M059J (cell line): ENCODE data around the gene DUSP9. TPM values are rescaled to one million over a fixed set of nuclear protein-coding genes. Genes with fewer than 3 reads are reported as not detected.

Source experiments
- DNase-seq: peaks from one replicate; pipeline ENCODE4 v3.0.0-alpha.2; 2012; ENCODE audit warnings: low read depth
- total RNA-seq: library from RNA; depleted of rRNA; stranded (reverse); fragments of >200 nt; shearing (Covaris generic); gene quantifications from 2 replicates; pipeline ENCODE4 v1.2.3, GENCODE V29; 2014

DUSP9 gene
- total RNA-seq, 1 experiment from 2014 or later: 1.1 TPM

DNA sequence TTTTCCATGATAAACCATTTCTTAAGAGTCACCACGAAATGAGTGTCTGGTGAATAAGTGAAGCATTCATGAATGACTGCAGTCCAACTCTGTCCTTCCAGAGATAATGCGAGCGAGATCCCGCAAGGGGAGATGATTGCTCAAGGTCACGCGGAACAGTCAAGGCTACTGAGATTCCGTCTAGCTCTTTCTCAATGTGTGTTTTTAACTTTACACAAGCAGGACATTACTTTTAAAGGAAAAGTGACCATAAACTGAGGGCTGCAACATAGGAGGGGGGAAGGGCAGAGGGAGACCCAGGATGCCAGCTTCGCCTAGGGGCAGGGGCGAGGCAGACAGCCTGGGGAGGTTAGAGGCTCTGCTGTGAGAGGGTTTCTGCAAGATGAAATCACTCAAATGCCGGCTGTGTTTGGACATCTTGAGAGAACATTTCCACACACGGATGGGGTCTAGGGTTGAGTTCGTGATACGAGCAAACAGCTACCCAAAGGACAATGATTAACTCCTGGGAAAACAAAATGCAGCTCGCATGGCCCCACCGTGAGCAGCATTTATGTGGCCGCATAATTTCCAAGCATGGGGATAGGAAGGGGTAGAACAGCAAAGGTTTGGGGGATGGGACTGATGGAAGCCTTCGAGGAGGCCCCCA is 24.2 kb upstream of the DUSP9 start:
- DNase-seq: no peak

DNA sequence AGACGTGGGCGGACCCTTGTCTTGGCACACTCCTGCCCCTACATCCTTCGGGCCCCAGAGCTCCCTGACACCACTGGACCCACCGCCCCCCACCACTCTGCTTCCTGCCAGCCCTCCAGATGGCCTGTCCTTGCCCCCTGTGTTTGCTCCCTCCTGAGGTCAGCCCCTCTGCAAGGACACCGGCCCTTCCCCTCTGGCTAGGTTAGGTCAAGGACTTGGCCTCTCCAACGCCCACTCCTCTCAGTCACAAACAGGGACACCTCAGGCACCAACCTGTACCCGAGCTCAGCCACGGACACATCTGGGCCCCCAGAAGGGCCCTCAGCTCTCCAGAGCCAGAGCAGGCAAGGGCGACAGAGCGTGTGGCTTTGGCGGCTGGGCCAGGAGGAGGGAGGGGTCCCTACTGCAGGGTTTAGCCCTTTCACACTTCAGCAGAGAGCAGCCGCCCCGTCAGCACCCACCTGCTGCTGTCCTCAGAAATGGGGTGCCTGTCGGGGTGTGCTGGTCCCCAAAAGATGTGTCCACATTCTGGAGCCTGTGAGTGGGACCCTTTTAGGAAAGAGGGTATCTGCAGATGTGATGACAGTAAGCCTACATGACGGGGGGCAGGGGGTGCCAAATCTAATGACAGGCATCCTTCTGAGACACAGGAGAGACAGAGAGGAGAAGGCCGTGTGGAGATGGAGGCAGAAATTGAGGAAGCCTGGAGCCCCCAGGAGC is 23.5 kb upstream of the DUSP9 start:
- DNase-seq: no peak

DNA sequence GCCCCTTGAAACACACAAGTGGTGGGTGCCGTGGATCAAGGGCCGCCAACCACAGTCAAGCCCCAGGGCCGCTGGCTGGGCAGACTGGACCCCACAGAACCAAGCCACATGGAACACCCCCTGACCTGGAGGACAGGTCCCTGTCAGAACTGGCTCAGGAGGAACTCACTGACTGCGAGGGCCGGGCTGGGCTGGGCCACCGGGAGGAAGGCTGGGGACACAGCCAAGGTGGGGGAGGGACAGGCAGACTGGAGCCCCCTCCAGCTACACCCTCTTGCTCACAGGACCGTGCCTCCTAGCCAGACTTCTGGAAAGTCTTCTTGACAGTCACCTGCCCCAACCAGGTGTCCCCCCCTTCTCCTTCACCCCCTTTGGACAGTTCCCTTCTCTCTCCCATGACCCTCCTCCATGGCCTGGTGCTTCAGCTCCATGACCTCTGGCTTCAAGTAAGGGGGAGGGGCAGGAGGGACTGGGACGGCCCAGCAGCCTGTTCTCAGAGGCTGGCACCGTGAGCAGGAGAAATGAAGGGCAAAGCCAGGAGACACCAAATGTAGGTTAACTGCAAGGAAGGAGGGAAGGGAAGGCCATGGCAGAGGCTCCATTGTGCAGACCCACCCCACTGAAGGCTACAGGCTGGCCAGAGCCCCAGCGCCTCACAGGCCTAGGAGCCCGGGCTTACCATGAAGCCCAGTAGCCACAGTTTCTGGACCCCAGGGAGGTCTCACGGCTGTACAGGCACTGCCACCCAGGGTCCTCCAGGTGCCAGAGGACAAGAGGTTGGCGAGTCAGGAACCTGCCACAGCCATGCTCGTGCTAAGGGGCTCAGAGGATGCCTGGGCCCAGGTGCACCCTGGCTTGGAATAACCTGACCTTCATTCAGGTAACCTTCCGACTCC is 22.6 kb upstream of the DUSP9 start:
- DNase-seq: no peak

DNA sequence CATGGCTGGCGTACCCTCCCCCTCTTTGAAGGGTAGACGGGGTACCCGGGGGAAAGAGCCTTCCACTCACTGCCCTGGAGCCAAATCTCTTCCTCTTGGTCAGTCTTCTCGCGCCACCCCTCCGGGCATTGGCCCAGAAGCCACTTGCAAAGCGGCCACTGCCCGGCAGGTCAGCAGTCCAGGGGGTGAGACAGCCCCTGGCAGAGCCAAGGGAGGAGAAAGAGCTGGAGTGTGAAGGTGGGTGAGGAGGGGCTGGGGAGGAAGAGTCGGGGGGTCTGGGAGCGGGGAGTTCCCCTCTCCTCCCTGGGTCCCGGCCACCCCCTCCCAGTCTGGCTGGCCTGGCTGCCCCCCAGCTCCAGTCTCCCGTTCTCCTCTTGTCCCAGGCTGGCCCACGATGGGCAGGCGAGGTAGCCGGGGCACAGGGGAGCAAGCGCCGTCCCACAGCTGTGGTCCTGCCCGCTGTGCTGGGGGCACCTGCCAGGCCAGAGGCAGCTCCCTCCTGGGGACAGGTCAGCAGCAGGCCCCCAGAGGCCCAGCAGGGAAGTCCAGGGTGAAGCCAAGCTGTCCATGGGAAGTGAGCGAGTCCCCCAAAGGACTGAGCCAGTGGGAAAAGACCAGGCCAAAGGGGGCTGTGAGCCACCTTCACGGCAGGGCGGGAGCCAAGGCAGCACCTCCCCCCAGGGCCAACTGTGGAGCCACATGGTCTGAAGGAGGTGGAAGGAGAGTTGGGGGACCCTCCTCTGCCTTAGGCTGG is 21.6 kb upstream of the DUSP9 start:
- DNase-seq: no peak

DNA sequence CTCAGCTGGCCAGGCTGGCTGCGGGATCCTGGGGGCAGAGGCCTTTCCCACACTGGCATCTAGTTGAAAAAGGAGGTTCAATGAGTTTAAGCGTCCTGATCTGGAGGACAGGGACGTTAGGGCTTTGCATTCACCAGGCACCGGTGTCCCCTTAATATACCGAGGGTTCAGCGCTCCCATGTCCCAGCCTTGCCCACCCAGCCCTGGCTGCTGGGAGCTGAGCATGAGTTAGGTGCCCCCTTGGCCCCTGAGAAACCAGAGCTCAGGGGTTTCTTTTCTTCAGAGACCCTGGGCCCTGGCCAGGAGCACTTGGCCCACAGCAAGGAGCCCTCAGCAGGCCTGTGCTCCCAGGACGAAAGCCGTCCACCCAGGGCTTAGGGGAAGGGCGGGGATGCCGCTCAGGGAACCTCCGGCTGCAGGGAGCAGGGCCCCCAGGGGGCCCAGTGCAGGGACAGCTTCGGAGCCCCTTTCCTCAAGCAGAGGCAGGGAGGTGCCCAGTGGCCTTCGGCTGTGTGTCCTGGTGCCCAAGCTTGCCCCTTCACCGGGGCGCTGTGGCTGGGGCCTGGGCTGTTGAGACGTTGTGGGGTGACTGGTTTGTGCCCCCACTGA is 20.9 kb upstream of the DUSP9 start:
- no peak for DNase-seq

DNA sequence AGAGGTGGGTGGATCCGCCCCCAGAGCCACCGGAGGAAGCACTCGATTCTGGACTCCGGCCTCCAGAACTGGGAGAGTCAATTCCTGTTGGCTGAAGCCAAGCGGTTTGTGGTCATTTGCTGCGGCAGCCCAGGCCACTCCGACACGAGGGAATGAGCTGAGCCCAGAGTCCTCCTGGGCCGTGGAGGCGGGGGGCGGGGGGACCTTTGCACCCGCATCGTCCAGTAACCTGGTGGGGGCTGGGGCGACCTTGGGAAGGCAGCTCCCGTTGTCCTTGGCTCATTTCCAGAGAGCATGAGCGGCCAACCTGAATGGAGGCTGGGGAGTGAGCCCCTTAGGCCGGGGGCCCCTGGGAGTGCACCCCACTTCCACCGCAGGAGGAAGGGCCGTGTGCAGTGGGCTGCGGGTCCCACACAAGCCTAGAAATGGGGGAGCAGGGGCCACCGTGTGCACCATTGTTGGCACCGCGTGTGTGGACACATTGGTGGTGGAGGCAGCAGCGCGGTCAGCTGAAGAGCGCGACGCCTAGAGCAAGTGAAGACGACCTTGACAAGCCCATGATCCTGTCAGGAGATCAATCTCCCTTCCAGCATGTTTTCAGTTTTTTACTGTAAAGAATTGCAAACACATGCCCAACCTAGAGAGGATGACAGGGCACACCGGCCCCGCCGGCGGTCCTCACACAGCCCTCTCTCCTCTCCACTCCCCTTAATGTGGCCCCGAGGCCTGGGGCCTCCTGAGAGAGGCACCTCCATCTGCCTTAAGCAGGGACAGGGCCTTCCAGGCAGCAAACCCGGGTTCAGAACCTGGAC is 19.9 kb upstream of the DUSP9 start:
- DNase-seq: no peak

DNA sequence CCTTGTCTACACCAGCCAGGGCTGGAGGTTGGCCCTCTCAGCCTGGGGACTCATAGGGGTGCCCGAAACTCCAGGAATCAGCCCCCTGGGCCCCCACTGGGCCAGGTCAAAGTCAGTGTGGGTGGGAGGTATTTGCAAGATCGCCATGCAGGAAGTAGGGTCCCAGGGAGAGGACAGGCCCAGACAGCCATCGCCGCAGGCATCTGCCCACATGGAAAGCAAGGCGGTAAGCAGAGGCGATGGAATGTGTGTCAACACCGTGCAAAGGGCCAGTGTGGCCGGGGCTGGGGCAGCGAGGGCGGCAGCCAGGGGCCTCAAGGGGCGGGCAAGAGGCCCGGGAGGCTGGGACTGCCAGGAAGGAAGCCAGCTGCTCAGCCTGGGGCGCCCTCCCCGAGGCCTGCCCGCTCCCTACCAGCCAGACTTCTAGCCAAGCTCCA is 19.3 kb upstream of the DUSP9 start:
- peak; percentile 21 for DNase-seq

DNA sequence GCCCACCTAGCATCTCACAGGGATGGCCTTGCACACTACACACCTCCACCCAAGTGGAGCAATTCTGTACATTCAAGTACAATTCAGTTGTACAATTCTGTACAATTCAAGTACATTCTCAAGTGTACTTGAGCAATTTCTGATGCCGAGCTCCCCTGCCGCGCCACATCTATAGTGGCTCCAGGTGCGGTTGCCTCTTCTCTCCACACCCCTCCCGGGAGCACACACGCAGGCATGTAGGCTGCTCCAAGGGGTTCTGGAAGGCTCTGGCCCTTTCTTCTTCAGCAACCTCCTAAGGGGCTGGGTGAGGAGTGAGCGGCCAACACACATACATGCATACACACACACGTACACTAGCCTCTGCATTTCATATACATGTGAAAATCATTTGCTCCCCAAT is 18.9 kb upstream of the DUSP9 start:
- DNase-seq: no peak

DNA sequence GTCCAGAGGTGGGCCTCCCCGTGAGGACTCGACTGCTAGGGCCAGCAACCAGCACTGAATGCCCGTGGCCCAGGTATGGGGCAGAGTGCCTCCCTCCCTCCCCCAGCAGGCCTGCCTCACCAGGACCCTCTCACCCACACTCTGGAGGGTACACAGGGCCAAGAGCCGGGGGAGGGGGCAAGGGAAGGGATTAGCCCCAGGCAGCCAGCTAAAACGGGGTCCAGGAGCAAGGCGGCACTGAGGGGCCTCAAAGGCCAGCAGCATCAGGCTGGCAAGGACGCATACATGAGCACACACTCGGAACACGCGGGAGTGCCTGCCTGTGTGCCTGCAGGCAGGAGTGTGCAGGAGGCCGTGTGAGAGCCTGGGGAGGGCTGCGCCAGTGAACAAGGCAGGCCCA is 18.3 kb upstream of the DUSP9 start:
- no peak for DNase-seq

DNA sequence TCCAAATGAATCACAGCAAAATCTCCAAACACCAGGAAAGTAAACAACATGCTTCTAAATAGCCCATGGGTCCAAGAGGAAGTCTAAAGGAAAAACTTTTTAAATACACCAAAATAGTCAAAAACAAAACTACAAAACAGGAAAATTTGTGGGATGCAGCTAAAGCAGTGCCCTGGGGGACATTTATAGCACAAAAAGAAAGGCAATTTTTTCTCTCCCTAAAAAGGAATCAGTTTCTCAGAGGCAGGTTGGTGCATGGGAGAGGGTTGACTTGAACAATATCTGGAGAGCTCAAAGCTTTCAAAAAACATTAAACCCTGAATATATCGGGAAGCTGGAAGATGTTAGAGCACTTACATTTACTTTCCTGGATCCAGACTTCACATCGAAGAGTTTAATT is 15.7 kb upstream of the DUSP9 start:
- DNase-seq: no peak

DNA sequence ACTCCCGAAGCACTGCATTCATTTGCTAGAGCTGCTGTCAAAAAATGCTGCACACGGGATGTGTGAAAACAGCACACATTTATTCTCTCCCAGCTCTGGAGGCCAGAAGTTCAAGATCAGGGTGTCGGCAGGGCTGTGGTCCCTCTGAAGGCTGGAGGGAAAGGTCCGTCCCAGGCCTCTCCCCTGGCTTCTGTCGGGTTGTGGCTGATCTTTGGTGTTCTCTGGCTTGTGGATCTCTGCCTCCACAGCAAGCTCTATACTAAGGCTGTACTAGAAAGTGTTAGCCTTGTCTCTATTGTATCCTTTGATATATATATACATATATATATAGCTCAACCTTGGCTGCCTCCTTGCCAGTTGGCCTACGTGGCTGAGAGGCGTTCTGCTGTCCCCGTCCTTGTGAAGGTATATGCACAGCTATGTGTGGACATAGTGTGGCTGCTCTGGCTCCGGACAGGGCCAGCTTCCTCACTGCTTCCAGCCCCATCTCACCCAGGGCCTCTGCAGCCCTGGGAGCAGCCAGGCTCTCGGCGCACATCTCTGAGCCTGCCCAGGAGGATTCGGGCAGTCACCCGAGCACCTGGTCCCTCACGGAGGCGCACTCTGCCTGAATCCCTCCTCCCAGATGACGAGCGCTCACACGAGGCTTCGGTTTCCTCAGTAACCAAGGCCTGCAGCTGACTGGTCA is 15.0 kb upstream of the DUSP9 start:
- no peak for DNase-seq

DNA sequence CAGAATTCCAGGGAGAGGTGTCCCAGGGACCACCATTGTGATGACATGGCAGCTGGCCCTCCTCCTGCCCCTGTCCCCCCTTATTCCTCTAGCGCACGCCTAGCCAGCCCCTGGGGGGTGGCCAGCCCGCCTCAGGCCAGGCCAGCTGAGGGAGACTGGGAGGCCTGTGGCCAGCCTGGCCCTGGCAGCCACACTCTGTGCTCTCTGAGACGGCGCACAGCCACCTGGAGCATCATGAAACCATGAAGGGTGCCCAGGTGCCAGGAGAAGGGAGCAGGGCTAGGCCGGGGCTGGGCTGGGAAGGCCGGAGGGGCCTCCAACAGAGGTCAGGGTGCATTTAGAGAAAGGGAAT is 14.4 kb upstream of the DUSP9 start:
- no peak for DNase-seq

DNA sequence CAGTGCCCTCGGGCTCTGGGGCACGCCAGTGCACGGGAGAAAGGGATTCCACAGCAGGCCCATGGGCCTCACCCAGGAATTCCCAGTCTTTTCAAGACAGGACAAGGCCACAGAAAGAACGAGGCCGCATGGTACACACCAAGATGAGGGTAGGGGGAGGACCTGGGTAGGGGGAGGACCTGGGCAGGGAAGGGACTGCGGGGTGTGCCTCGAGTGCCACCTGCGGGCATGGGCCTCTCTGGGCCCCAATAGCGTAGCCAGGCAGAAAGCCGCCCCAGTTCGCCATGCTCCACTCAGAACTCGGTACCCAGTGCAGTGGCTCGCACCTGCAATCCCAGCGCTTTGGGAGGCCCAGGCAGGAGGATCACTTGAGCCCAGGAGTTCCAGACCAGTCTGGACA is 14.0 kb upstream of the DUSP9 start:
- no peak for DNase-seq

DNA sequence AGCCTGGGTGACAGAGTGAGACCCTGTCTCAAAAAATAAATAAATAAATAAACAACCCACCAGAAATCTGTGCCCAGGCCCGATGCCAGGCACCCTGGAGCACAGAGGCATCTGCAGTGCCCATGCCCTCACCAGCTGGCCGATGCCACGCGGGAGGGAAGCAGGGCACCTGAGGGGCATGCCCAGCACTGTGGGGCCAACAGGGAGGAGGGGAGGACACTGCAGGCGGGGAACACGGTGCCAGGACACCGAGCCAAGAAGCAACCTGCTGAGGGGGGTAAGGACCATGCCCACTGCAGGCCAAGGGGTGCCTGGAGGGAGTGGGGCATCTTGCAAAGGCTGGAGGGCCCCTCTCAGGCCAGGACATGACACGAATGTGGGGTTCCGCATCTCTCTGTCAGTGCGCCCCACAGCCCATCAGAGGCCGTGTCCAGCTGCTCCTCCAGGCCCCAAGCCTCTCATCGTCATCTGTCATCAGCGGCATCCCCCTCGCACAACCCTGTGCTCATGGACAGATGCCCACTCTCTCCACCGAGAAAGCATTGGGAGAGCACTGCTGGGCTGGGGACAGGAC is 13.3 kb upstream of the DUSP9 start:
- DNase-seq: no peak

DNA sequence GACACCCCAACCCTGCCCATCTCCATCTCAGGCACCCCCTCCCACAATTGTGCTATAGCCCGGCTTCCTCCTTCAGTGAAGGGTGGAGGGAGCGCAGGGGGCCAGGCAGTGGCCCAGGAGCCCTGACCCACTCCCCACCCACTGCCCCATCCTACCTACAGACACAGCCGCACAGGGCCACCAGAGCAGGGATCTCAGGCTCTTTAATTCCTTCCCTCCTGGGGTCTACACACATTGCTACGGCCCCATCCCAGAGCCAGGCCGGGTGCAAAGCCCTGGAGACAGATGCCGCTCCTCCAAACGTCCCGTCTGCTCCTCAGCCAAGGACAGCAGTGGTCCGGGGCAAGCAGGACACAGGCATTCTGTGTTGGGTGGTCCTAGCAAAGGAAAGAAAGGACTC is 12.8 kb upstream of the DUSP9 start:
- no peak for DNase-seq

DNA sequence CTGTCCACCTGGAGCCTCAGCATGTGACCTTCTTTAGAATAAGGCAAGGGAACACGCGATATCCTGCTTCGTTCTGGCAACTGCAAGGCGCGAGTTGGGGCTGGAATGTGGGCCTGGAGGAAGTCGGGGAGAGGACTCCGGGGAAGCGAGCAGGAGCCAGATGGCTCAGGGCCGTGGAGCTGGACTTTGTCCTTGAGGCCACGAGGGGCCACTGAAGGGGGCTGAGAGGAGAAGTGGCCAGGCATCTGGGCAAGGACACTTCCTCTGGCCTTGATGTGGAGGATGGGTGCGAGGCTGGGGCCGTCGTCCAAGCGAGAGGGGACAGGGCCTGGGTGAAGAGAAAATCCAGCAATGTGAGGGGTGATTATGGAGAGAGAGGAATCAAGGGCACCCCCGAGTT is 12.2 kb upstream of the DUSP9 start:
- no peak for DNase-seq

DNA sequence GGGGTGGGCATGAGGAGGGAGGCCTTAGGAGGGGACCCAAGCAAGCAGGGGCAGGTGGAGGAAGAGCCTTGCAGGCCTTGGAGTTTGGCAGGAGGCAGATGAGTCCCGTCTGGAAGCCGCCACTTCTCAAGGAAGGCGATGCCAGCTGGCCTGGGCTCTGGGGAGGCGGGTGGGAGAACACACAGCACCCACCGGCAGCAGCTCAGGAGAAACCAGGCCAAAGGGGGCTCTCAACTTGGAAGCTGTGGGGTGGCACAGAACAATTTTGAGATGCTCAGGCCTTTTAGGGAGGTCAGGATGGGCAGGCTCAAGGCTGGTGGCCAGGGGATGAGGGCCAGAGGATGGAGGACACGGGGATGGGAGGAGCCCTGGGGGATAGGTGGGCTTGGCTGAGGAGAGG is 11.6 kb upstream of the DUSP9 start:
- DNase-seq: no peak

DNA sequence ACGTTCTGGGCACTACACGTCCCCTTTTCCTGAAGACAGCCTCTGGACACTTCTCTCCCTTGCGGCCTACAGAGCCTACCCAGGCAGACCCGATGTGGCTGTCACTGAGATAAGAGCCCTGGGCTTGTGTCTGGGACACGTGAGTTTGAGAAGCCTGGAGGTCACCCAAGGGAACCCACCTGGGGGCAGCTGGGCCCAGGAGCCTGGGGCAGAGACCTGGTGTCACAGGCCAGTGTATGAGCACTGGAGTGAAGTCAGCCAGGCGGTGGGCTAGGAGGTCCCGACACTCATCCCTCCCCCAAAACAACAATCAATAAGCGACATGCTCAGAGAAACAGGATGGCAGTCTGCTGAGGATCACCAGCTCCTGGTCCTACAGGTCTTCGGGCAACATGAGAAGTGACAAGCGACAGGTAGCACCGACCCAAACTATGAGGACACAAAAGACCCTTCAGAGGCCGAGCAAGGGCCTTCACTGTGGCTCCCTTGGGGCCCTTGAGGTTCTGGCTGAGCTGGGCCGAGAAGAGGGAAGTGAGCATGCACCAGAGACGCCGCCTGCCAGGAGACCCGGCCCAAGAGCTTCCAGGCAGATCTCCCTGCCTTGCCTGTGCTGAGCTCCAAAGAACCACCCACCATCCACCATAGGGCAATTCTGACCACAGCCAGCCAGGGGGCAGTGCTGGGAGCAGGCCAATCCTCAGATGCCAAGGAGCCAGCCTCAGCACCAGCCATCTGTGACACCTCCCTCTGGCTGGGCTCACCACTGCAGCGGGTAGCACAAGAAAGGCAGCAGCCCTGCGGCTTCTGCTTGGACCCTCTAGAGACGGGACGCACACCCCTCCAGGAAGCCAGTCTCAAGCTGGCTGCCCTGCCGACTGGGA is 11.0 kb upstream of the DUSP9 start:
- peak; percentile 50 for DNase-seq

DNA sequence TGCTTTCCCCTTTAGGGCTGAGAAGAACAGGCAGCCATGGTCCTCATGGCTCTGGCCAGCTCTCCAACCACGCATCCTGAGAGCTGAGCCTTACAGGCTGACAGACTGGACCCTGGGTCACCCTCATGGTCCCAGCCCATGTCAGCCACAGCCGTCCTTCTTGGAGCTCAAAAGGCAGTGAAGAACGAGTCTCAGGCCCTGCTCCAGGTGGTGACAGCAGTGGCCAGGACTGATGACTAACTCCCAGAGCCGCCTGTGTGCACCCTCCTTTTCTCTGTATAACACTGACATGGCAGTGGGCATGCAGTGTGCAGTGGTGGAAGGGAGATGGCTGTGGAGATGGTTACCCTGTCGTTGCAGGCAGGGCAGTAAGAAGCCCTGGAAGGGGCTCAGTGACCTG is 10.3 kb upstream of the DUSP9 start:
- DNase-seq: no peak
